Measurements from ENCODE around the gene RRM1.
"Not testable (repeated sequence)": the region's sequence is repeated elsewhere in the genome, so short reads cannot be mapped to it uniquely, and the experiment has no call there.

The RRM1 gene

GRCh38 chr11:4140067-4140636 is 45.6 kb downstream of the RRM1 start:
- DNase-seq (ENCODE audit: low read depth): no peak

- DNase-seq (ENCODE audit: low read depth): no peak
Observed at GRCh38 chr11:4146070-4146771, 51.6 kb downstream of the RRM1 start.

GRCh38 chr11:4146772-4147098 is 52.1 kb downstream of the RRM1 start:
- no peak for DNase-seq (ENCODE audit: low read depth)

GRCh38 chr11:4154503-4154902 is 59.9 kb downstream of the RRM1 start:
- no peak for DNase-seq (ENCODE audit: low read depth)

GRCh38 chr11:4156571-4156970 is 62.0 kb downstream of the RRM1 start:
- DNase-seq (ENCODE audit: low read depth): no peak

GRCh38 chr11:4158818-4159217 is 64.2 kb downstream of the RRM1 start:
- not testable (repeated sequence) for DNase-seq (ENCODE audit: low read depth)

GRCh38 chr11:4161305-4161704 is 66.7 kb downstream of the RRM1 start:
- no peak for DNase-seq (ENCODE audit: low read depth)

GRCh38 chr11:4164884-4165590 is 70.4 kb downstream of the RRM1 start:
- DNase-seq (ENCODE audit: low read depth): no peak

GRCh38 chr11:4167292-4167691 is 72.7 kb downstream of the RRM1 start:
- DNase-seq (ENCODE audit: low read depth): no peak

GRCh38 chr11:4167758-4168157 is 73.2 kb downstream of the RRM1 start:
- DNase-seq (ENCODE audit: low read depth): no peak

GRCh38 chr11:4175620-4176350 is 81.2 kb downstream of the RRM1 start:
- not testable (repeated sequence) for DNase-seq (ENCODE audit: low read depth)

GRCh38 chr11:4178813-4179662 is 84.4 kb downstream of the RRM1 start:
- no peak for DNase-seq (ENCODE audit: low read depth)

GRCh38 chr11:4180441-4181183 is 86.0 kb downstream of the RRM1 start:
- DNase-seq (ENCODE audit: low read depth): no peak

- DNase-seq (ENCODE audit: low read depth): peak; percentile 68
Observed at GRCh38 chr11:4181782-4182721, 87.5 kb downstream of the RRM1 start.

- DNase-seq (ENCODE audit: low read depth): no peak
Observed at GRCh38 chr11:4183410-4184057, 88.9 kb downstream of the RRM1 start.

- no peak for DNase-seq (ENCODE audit: low read depth)
Observed at GRCh38 chr11:4184163-4184916, 89.7 kb downstream of the RRM1 start.

GRCh38 chr11:4185561-4185960 is 91.0 kb downstream of the RRM1 start:
- no peak for DNase-seq (ENCODE audit: low read depth)

- no peak for DNase-seq (ENCODE audit: low read depth)
Observed at GRCh38 chr11:4186464-4187054, 92.0 kb downstream of the RRM1 start.

Data from EH (cell line).